HCT116 (cell line): ENCODE data around the gene CADPS2.

Experiments used
- CTCF ChIP-seq, 3 experiments: fragments of 200-600 bp in 1 of 3; sonication (generic) in 1 of 3; IDR thresholded peaks in 2 of 3; conservative IDR thresholded peaks in 1 of 3; 2 replicates each; pipeline ENCODE4 v1.5.1; 2012 to 2017; ENCODE audit warnings: low read depth in 2 of 3, low read length in 2 of 3, antibody characterized with exemption in 1 of 3, borderline replicate concordance in 1 of 3, control low read depth in 1 of 3, mild to moderate bottlenecking in 1 of 3, mixed read lengths in 1 of 3, mixed run types in 1 of 3, moderate library complexity in 1 of 3; ENCODE audit not compliant: insufficient read depth in 1 of 3
- EGR1 ChIP-seq: IDR thresholded peaks from 2 replicates; pipeline ENCODE4 v1.6.1; 2012; ENCODE audit warnings: low read depth
- EZH2 ChIP-seq: fragments of 200-600 bp; sonication (generic); IDR thresholded peaks from 2 replicates; pipeline ENCODE4 v1.6.1; 2017; ENCODE audit warnings: antibody characterized with exemption, mixed run types
- JUND ChIP-seq: IDR thresholded peaks from 2 replicates; pipeline ENCODE4 v1.6.1; 2012
- MAX ChIP-seq: IDR thresholded peaks from 2 replicates; pipeline ENCODE4 v1.6.1; 2012
- POLR2AphosphoS5 ChIP-seq: IDR thresholded peaks from 2 replicates; pipeline ENCODE4 v1.6.1; 2011; ENCODE audit warnings: mild to moderate bottlenecking, low read depth, low read length, moderate library complexity
- REST ChIP-seq: IDR thresholded peaks from 2 replicates; pipeline ENCODE4 v1.6.1; 2012; ENCODE audit warnings: low read depth
- SIN3A ChIP-seq: IDR thresholded peaks from 2 replicates; pipeline ENCODE4 v1.6.1; 2012; ENCODE audit warnings: low read depth
- YY1 ChIP-seq: IDR thresholded peaks from 2 replicates; pipeline ENCODE4 v1.6.1; 2011; ENCODE audit warnings: low read length, low read depth, moderate library complexity, mild to moderate bottlenecking; ENCODE audit not compliant: insufficient replicate concordance; ENCODE audit errors: extremely low read depth
- ZBTB33 ChIP-seq: IDR thresholded peaks from 2 replicates; pipeline ENCODE4 v1.6.1; 2011; ENCODE audit warnings: mild to moderate bottlenecking, low read length, moderate library complexity; ENCODE audit not compliant: insufficient replicate concordance; ENCODE audit errors: extremely low read depth
- ZNF274 ChIP-seq: fragments of 200-500 bp; sonication (Bioruptor generic); IDR thresholded peaks from 2 replicates; pipeline ENCODE4 v1.6.1; 2014; ENCODE audit warnings: mild to moderate bottlenecking, low read depth, low read length, inconsistent platforms

- TF ChIP-seq ZNF274: no peak
- TF ChIP-seq CTCF (IDR thresholded peaks at IDR 0.05 in 2 of 3, conservative IDR thresholded peaks at IDR 0.05 in 1 of 3; ENCODE audit: borderline replicate concordance in 1 of 3, insufficient read depth in 1 of 3, low read depth in 2 of 3, low read length in 2 of 3): no peak
- TF ChIP-seq SIN3A: no peak
- TF ChIP-seq EZH2: no peak
- TF ChIP-seq MAX: no peak
- no peak for TF ChIP-seq YY1
- no peak for TF ChIP-seq JUND
- TF ChIP-seq ZBTB33: no peak
- TF ChIP-seq POLR2AphosphoS5: no peak
- no peak for TF ChIP-seq REST
- TF ChIP-seq EGR1: no peak
These were observed 33.5 kb upstream of the CADPS2 start for GRCh38 chr7:122919643-122920181.
